Activated naive CD8-positive, alpha-beta T cell treated with anti-CD3 and anti-CD28 coated beads, Interleukin-2, amount 50 U/mL, for 24 hours (primary cell): ENCODE results near the gene REC8.

Experiments
- ATAC-seq: fragments of 150-1000 bp; cut with Tn5 transposase; one replicate; pipeline ENCODE4 v1.10.0; 2021
- DNase-seq: peaks from one replicate; pipeline ENCODE4 v3.0.0; 2021
- H3K27ac Mint-ChIP-seq: one replicate; pipeline ENCODE4 v1.8.0; 2021; ENCODE audit warnings: mild to moderate bottlenecking, mixed read lengths
- H3K27me3 Mint-ChIP-seq: one replicate; pipeline ENCODE4 v1.8.0; 2021; ENCODE audit warnings: mixed read lengths
- H3K36me3 Mint-ChIP-seq: one replicate; pipeline ENCODE4 v1.8.0; 2021; ENCODE audit warnings: low read depth, mixed read lengths
- H3K4me1 Mint-ChIP-seq: one replicate; pipeline ENCODE4 v1.8.0; 2021; ENCODE audit warnings: mixed read lengths
- H3K4me3 Mint-ChIP-seq: one replicate; pipeline ENCODE4 v1.8.0; 2021; ENCODE audit warnings: mild to moderate bottlenecking, moderate library complexity, mixed read lengths
- H3K9me3 Mint-ChIP-seq: one replicate; pipeline ENCODE4 v1.8.0; 2021; ENCODE audit warnings: mixed read lengths

Gene REC8

GRCh38 chr14:24179961-24180796 lies 8.3 kb downstream of the REC8 start:
- ATAC-seq (no peak), DNase-seq (no peak)
- peaks cover 29% of the 10 kb centered on the region for H3K36me3 Mint-ChIP-seq
- no peaks in the 10 kb centered on the region for H3K27me3 Mint-ChIP-seq
- H3K9me3 Mint-ChIP-seq: no peaks in the 10 kb centered on the region
- peak overlapping the region; percentile 47 for H3K27ac Mint-ChIP-seq
- no peaks in the 10 kb centered on the region for H3K4me1 Mint-ChIP-seq
- no peak overlapping the region for H3K4me3 Mint-ChIP-seq

GRCh38 chr14:24181371-24182077 lies 9.6 kb downstream of the REC8 start:
- no peak overlapping the region for H3K27ac Mint-ChIP-seq
- H3K36me3 Mint-ChIP-seq: peaks cover 39% of the 10 kb centered on the region
- no peak for ATAC-seq

GRCh38 chr14:24182110-24182882 lies 10.4 kb downstream of the REC8 start:
- Mint-ChIP-seq H3K4me1 (peaks cover 5% of the 10 kb centered on the region), H3K27me3 (no peaks in the 10 kb centered on the region), H3K27ac (no peak overlapping the region), H3K36me3 (peaks cover 45% of the 10 kb centered on the region), H3K9me3 (no peaks in the 10 kb centered on the region), H3K4me3 (no peak overlapping the region)
- ATAC-seq (no peak), DNase-seq (no peak)

More at GRCh38 chr14:24181371-24182077, 9.6 kb downstream of the REC8 start:
- no peaks in the 10 kb centered on the region for H3K27me3 Mint-ChIP-seq
- no peaks in the 10 kb centered on the region for H3K4me1 Mint-ChIP-seq
- DNase-seq: no peak
- no peaks in the 10 kb centered on the region for H3K9me3 Mint-ChIP-seq
- H3K4me3 Mint-ChIP-seq: no peak overlapping the region

- Mint-ChIP-seq H3K27ac (no peak overlapping the region), H3K4me1 (peaks cover 11% of the 10 kb centered on the region), H3K9me3 (no peaks in the 10 kb centered on the region), H3K27me3 (no peaks in the 10 kb centered on the region), H3K4me3 (no peak overlapping the region), H3K36me3 (peaks cover 43% of the 10 kb centered on the region)
- DNase-seq (no peak), ATAC-seq (no peak)
Observed at GRCh38 chr14:24183014-24183481, 11.2 kb downstream of the REC8 start.

GRCh38 chr14:24184104-24184970 lies 12.5 kb downstream of the REC8 start:
- H3K4me1 Mint-ChIP-seq: peaks cover 14% of the 10 kb centered on the region
- H3K27ac Mint-ChIP-seq: no peak overlapping the region
- ATAC-seq (no peak), DNase-seq (no peak)
- no peak overlapping the region for H3K4me3 Mint-ChIP-seq
- peaks cover 42% of the 10 kb centered on the region for H3K36me3 Mint-ChIP-seq
- H3K9me3 Mint-ChIP-seq: no peaks in the 10 kb centered on the region
- H3K27me3 Mint-ChIP-seq: no peaks in the 10 kb centered on the region

GRCh38 chr14:24185026-24185425 lies 13.1 kb downstream of the REC8 start:
- H3K36me3 Mint-ChIP-seq: peaks cover 41% of the 10 kb centered on the region
- peaks cover 16% of the 10 kb centered on the region for H3K4me1 Mint-ChIP-seq
- H3K27ac Mint-ChIP-seq: no peak overlapping the region
- no peak overlapping the region for H3K4me3 Mint-ChIP-seq
- H3K9me3 Mint-ChIP-seq: no peaks in the 10 kb centered on the region
- no peak for DNase-seq
- no peaks in the 10 kb centered on the region for H3K27me3 Mint-ChIP-seq
- ATAC-seq: no peak

GRCh38 chr14:24185741-24186140 lies 13.9 kb downstream of the REC8 start:
- H3K4me3 Mint-ChIP-seq: no peak overlapping the region
- H3K4me1 Mint-ChIP-seq: peaks cover 16% of the 10 kb centered on the region
- ATAC-seq: no peak
- H3K27ac Mint-ChIP-seq: no peak overlapping the region
- no peak for DNase-seq
- peaks cover 43% of the 10 kb centered on the region for H3K36me3 Mint-ChIP-seq
- H3K9me3 Mint-ChIP-seq: no peaks in the 10 kb centered on the region
- H3K27me3 Mint-ChIP-seq: no peaks in the 10 kb centered on the region

GRCh38 chr14:24186831-24187538 lies 15.1 kb downstream of the REC8 start:
- Mint-ChIP-seq H3K4me3 (peak overlapping the region; percentile 84), H3K27ac (no peak overlapping the region), H3K36me3 (peaks cover 44% of the 10 kb centered on the region), H3K9me3 (no peaks in the 10 kb centered on the region), H3K27me3 (no peaks in the 10 kb centered on the region), H3K4me1 (peaks cover 23% of the 10 kb centered on the region)
- ATAC-seq (no peak), DNase-seq (no peak)

- peaks cover 28% of the 10 kb centered on the region for H3K4me1 Mint-ChIP-seq
- H3K9me3 Mint-ChIP-seq: no peaks in the 10 kb centered on the region
Observed at GRCh38 chr14:24187539-24187915, 15.6 kb downstream of the REC8 start.

GRCh38 chr14:24188251-24189058 lies 16.6 kb downstream of the REC8 start, which contains the start of gene IPO4:
Gene IPO4 (minus strand): TSS chr14:24188816. CDS start chr14:24188787, 29 bp downstream.
- H3K27me3 Mint-ChIP-seq: no peaks in the 10 kb centered on the region
- DNase-seq (peak; percentile 93), ATAC-seq (peak; percentile 95)
- peaks cover 35% of the 10 kb centered on the region for H3K4me1 Mint-ChIP-seq
- H3K27ac Mint-ChIP-seq: peak within 1 kb of the TSS; percentile 88
- peak within 1 kb of the TSS; percentile 84 for H3K4me3 Mint-ChIP-seq
- peaks cover 46% of the 10 kb centered on the region for H3K36me3 Mint-ChIP-seq
- no peaks in the 10 kb centered on the region for H3K9me3 Mint-ChIP-seq

More at GRCh38 chr14:24187539-24187915, 15.6 kb downstream of the REC8 start:
- H3K4me3 Mint-ChIP-seq: peak overlapping the region; percentile 84
- H3K27me3 Mint-ChIP-seq: no peaks in the 10 kb centered on the region
- DNase-seq: no peak
- peaks cover 44% of the 10 kb centered on the region for H3K36me3 Mint-ChIP-seq
- ATAC-seq: no peak
- peak overlapping the region; percentile 88 for H3K27ac Mint-ChIP-seq

GRCh38 chr14:24189059-24189375 lies 17.1 kb downstream of the REC8 start:
- H3K4me3 Mint-ChIP-seq: peak overlapping the region; percentile 84
- DNase-seq (no peak), ATAC-seq (no peak)
- H3K4me1 Mint-ChIP-seq: peaks cover 38% of the 10 kb centered on the region
- H3K9me3 Mint-ChIP-seq: no peaks in the 10 kb centered on the region
- peaks cover 46% of the 10 kb centered on the region for H3K36me3 Mint-ChIP-seq
- peak overlapping the region; percentile 88 for H3K27ac Mint-ChIP-seq
- H3K27me3 Mint-ChIP-seq: no peaks in the 10 kb centered on the region

- Mint-ChIP-seq H3K27me3 (no peaks in the 10 kb centered on the region), H3K4me1 (peaks cover 42% of the 10 kb centered on the region), H3K4me3 (peak overlapping the region; percentile 84), H3K9me3 (no peaks in the 10 kb centered on the region), H3K27ac (peak overlapping the region; percentile 88), H3K36me3 (peaks cover 47% of the 10 kb centered on the region)
- DNase-seq (no peak), ATAC-seq (no peak)
Observed at GRCh38 chr14:24189460-24189859, 17.6 kb downstream of the REC8 start.

- Mint-ChIP-seq H3K27me3 (no peaks in the 10 kb centered on the region), H3K4me1 (peaks cover 50% of the 10 kb centered on the region), H3K36me3 (peaks cover 45% of the 10 kb centered on the region), H3K27ac (no peak overlapping the region), H3K4me3 (no peak overlapping the region), H3K9me3 (no peaks in the 10 kb centered on the region)
- no peak for ATAC-seq
- DNase-seq: no peak
Observed at GRCh38 chr14:24190416-24190815, 18.5 kb downstream of the REC8 start.
